Measurements from ENCODE around the gene MSRB2. TPM values are rescaled to one million over a fixed set of nuclear protein-coding genes. Genes with fewer than 3 reads are reported as not detected.
A peak's percentile ranks its signal among the peaks of the same experiment; 100 is the strongest.

MSRB2 gene
- total RNA-seq (2013), result 25.4 TPM
- 10 to 100 TPM; 19.7 to 37.3 (median 31.6) TPM for polyA plus RNA-seq
- polyA minus RNA-seq, result 4.0 and 9.6 TPM in 2 replicates
- 0.42 to 8.7 (median 5.7) reads per million in 11 experiments for total RNA-seq

- H3K4me1 Mint-ChIP-seq, result peaks cover 26% of the 10 kb centered on the region
- peaks cover 14% of the 10 kb centered on the region in 2 donors for H3K4me1 ChIP-seq (ENCODE audit: control insufficient read depth in 1 of 2, insufficient read depth in 2 of 2, low read length in 2 of 2)
- peak within 1 kb of the TSS; percentile 80 to 97 (median 91) for H3K27ac Mint-ChIP-seq
- peaks cover 0 to 10% of the 10 kb centered on the region in 2 donors for H3K9me3 ChIP-seq (replicated peaks in 1 of 2; ENCODE audit: control insufficient read depth in 1 of 2, insufficient read depth in 1 of 2, low read length in 2 of 2)
- H3K4me3 Mint-ChIP-seq, result peak within 1 kb of the TSS; percentile 87 to 92
- H3K27me3 Mint-ChIP-seq (ENCODE audit: low read depth in 3 of 3), result peaks cover 0 to 2% (median 0%) of the 10 kb centered on the region in 3 donors
- H3K27me3 ChIP-seq (ENCODE audit: control insufficient read depth in 2 of 2, insufficient read depth in 2 of 2, low read length in 2 of 2), result no peaks in the 10 kb centered on the region
- H3K9me3 Mint-ChIP-seq, result peaks cover 10 to 23% (median 18%) of the 10 kb centered on the region in 7 donors
- intact Hi-C loops (cut with micrococcal nuclease), result no loop called here
- 0% methylated on average over 35 of the region's 50 CpGs for WGBS (ENCODE audit: insufficient coverage)
- DNase-seq, result peak; percentile 58 to 78 (median 69)
- no peaks in the 10 kb centered on the region for H3K36me3 ChIP-seq (replicated peaks in 1 of 2; ENCODE audit: control insufficient read depth in 1 of 2, insufficient read depth in 2 of 2, low read length in 2 of 2)
- peak within 1 kb of the TSS; percentile 82 to 83 for H3K27ac ChIP-seq (ENCODE audit: low read depth in 1 of 2, low read length in 2 of 2)
- peak within 1 kb of the TSS; percentile 66 to 85 (median 66) for H3K4me3 ChIP-seq (replicated peaks in 1 of 3; ENCODE audit: low read depth in 2 of 3, low read length in 3 of 3)
- H4K20me1 ChIP-seq (ENCODE audit: insufficient read depth, low read length), result no peaks in the 10 kb centered on the region
- peak within 1 kb of the TSS; percentile 74 for H3K4me2 ChIP-seq (replicated peaks; ENCODE audit: extremely low read depth, low read length, poor library complexity, severe bottlenecking)
- no peak for TF ChIP-seq CTCF (IDR thresholded peaks at IDR 0.05)
- H3K9ac ChIP-seq (ENCODE audit: insufficient read depth, low read length, poor library complexity, severe bottlenecking), result peak within 1 kb of the TSS; percentile 82
- peak within 1 kb of the TSS; percentile 84 for H2AFZ ChIP-seq (ENCODE audit: insufficient read depth, low read depth, low read length, poor library complexity, severe bottlenecking)
- peaks cover 22% of the 10 kb centered on the region for H3K79me2 ChIP-seq (ENCODE audit: insufficient read depth, low read length)
- peaks cover 8 to 9% of the 10 kb centered on the region in 2 donors for H3K36me3 Mint-ChIP-seq
Observed at GRCh38 chr10:23095404-23095965, at the start of gene MSRB2. MSRB2 (plus strand) TSS chr10:23095579; CDS start chr10:23095609, 30 bp downstream.

- 79% methylated on average over 3 of the region's 4 CpGs for WGBS (ENCODE audit: insufficient coverage)
- Histone ChIP-seq H3K4me3 (replicated peaks in 1 of 3; ENCODE audit: low read depth in 2 of 3, low read length in 3 of 3) (no peak overlapping the region), H3K27ac (ENCODE audit: low read depth in 1 of 2, low read length in 2 of 2) (no peak overlapping the region), H3K27me3 (ENCODE audit: control insufficient read depth in 2 of 2, insufficient read depth in 2 of 2, low read length in 2 of 2) (no peaks in the 10 kb centered on the region), H4K20me1 (ENCODE audit: insufficient read depth, low read length) (no peaks in the 10 kb centered on the region), H3K9ac (ENCODE audit: insufficient read depth, low read length, poor library complexity, severe bottlenecking) (no peak overlapping the region), H3K4me1 (ENCODE audit: control insufficient read depth in 1 of 2, insufficient read depth in 2 of 2, low read length in 2 of 2) (no peaks in the 10 kb centered on the region), H3K9me3 (replicated peaks in 1 of 2; ENCODE audit: control insufficient read depth in 1 of 2, insufficient read depth in 1 of 2, low read length in 2 of 2) (no peaks in the 10 kb centered on the region), H3K4me2 (replicated peaks; ENCODE audit: extremely low read depth, low read length, poor library complexity, severe bottlenecking) (no peak overlapping the region), H3K36me3 (replicated peaks in 1 of 2; ENCODE audit: control insufficient read depth in 1 of 2, insufficient read depth in 2 of 2, low read length in 2 of 2) (no peaks in the 10 kb centered on the region), H3K79me2 (ENCODE audit: insufficient read depth, low read length) (no peaks in the 10 kb centered on the region), H2AFZ (ENCODE audit: insufficient read depth, low read depth, low read length, poor library complexity, severe bottlenecking) (no peak overlapping the region)
- H3K4me1 Mint-ChIP-seq, result no peaks in the 10 kb centered on the region
- H3K27me3 Mint-ChIP-seq (ENCODE audit: low read depth in 3 of 3), result peaks cover 2 to 8% (median 5%) of the 10 kb centered on the region in 3 donors
- peaks cover 0 to 8% (median 0%) of the 10 kb centered on the region in 7 donors for H3K9me3 Mint-ChIP-seq
- no peak for DNase-seq
- TF ChIP-seq CTCF (IDR thresholded peaks at IDR 0.05), result no peak
- intact Hi-C loops (cut with micrococcal nuclease), result no loop called here
- no peak overlapping the region for H3K27ac Mint-ChIP-seq
- no peaks in the 10 kb centered on the region for H3K36me3 Mint-ChIP-seq
- no peak overlapping the region for H3K4me3 Mint-ChIP-seq
Observed at GRCh38 chr10:23046027-23046426, 49.4 kb upstream of the MSRB2 start.
